C4-2B (cell line): ENCODE measurements around the gene ATRNL1.

Source experiments
- CTCF ChIP-seq: fragments of 450-650 bp; conservative IDR thresholded peaks from 2 replicates; pipeline ENCODE4 v1.5.1; 2017; ENCODE audit warnings: mild to moderate bottlenecking
- ZFX ChIP-seq: fragments of 450-650 bp; IDR thresholded peaks from 2 replicates; pipeline ENCODE4 v1.6.1; 2017

- peak; percentile 55 for TF ChIP-seq CTCF
- TF ChIP-seq ZFX, result no peak
Observed at GRCh38 chr10:115129752-115130151, 36.6 kb downstream of the ATRNL1 start.
